Kidney (tissue), 14 donors: ENCODE measurements around the gene ITPKB. TPM values are rescaled to one million over a fixed set of nuclear protein-coding genes. Genes with fewer than 3 reads are reported as not detected.

ENCODE experiments used
- DNase-seq, 5 donors: peaks; one replicate each; pipeline ENCODE4 v3.0.0-alpha.2; 2013 to 2020
- FAIRE-seq: peaks from 2 replicates; lab custom pipeline; 2012; peaks lifted over from hg19 to GRCh38; lab: Jason Lieb, UNC
- H3K27ac ChIP-seq, 2 donors: one replicate each; pipeline ENCODE4 v1.7.0; 2013; ENCODE audit warnings: low read depth in 2 of 2, low read length in 2 of 2, inconsistent platforms in 1 of 2
- H3K27me3 ChIP-seq: one replicate; pipeline ENCODE4 v1.7.1; 2013; ENCODE audit warnings: low read length, inconsistent platforms; ENCODE audit not compliant: control insufficient read depth, insufficient read depth
- H3K36me3 ChIP-seq, 3 donors: one replicate each; pipeline versions ENCODE4 v1.7.0 to v1.7.1; 2013; ENCODE audit warnings: low read length in 3 of 3, control low read depth in 1 of 3, inconsistent platforms in 1 of 3; ENCODE audit not compliant: insufficient read depth in 3 of 3, control insufficient read depth in 2 of 3
- H3K4me1 ChIP-seq, 3 donors: one replicate each; pipeline versions ENCODE4 v1.7.0 to v1.7.1; 2013; ENCODE audit warnings: low read length in 3 of 3, inconsistent platforms in 1 of 3, low read depth in 1 of 3; ENCODE audit not compliant: control insufficient read depth in 2 of 3, insufficient read depth in 2 of 3
- H3K4me3 ChIP-seq, 3 donors: one replicate each; pipeline versions ENCODE4 v1.7.0 to v1.8.1; 2013; ENCODE audit warnings: low read length in 3 of 3, control low read depth in 1 of 3, inconsistent platforms in 1 of 3
- H3K9ac ChIP-seq, 3 donors: one replicate each; pipeline versions ENCODE4 v1.7.0 to v1.7.1; 2013; ENCODE audit warnings: low read length in 3 of 3, control low read depth in 1 of 3, inconsistent platforms in 1 of 3
- H3K9me3 ChIP-seq, 3 donors: one replicate each; pipeline versions ENCODE4 v1.7.0 to v1.7.1; 2013; ENCODE audit warnings: low read length in 3 of 3, control low read depth in 1 of 3, inconsistent platforms in 1 of 3; ENCODE audit not compliant: control insufficient read depth in 2 of 3, insufficient read depth in 1 of 3
- CTCF ChIP-seq: IDR thresholded peaks from 3 replicates; pipeline ENCODE4 v1.5.1; 2012; ENCODE audit warnings: mild to moderate bottlenecking, moderate library complexity, borderline replicate concordance; ENCODE audit not compliant: insufficient read depth; ENCODE audit errors: extremely low read depth
- intact Hi-C: fragments of 100-400 bp; cut with DNase I; formaldehyde crosslinking; loops from one replicate; pipeline ENCODE4 v1.11.1; 2022
- polyA plus RNA-seq: library from polyadenylated mRNA; stranded (reverse); fragments of 350-450 nt; fragmentation: Illumina TruSeq; extraction: RNeasy Lipid Tissue Mini Kit (QIAGEN cat#74804); gene quantifications from one replicate; pipeline ENCODE4 v1.2.3, GENCODE V29; 2014; ENCODE audit warnings: low read depth, low replicate concordance; ENCODE audit not compliant: insufficient read depth
- total RNA-seq: library from RNA; stranded (reverse); fragmentation: NEBNext Ultra II Directional; extraction: Animal tissue kit (Norgen Biotek cat#: 25700); gene quantifications from one replicate; pipeline ENCODE4 v1.2.1, GENCODE V29; 2021
- donor health status: control.
- donor health status: control.
- donor health status: control.
- donor health status: control.
- donor health status: control.
- donor health status: DM: yes; HTN: yes; CAD: no.
- donor health status: Normal renal cell carcinoma (clear cell type).

Gene ITPKB
- total and polyA plus RNA-seq, 2 donors from 2014 or later: 20.2 to 39.3 TPM

- DNase-seq (no peak), FAIRE-seq (no peak)
- Histone ChIP-seq H3K27me3 (no peaks in the 10 kb centered on the region), H3K4me3 (no peak overlapping the region), H3K27ac (no peak overlapping the region), H3K4me1 (no peaks in the 10 kb centered on the region), H3K9me3 (no peaks in the 10 kb centered on the region), H3K36me3 (no peaks in the 10 kb centered on the region), H3K9ac (no peak overlapping the region)
- TF ChIP-seq CTCF: no peak
- intact Hi-C loops: no loop called here
These were observed 43.9 kb upstream of the ITPKB start for GRCh38 chr1:226782845-226783601.

- FAIRE-seq: no peak
- intact Hi-C loops: no loop called here
- Histone ChIP-seq H3K9ac (no peak overlapping the region), H3K4me1 (no peaks in the 10 kb centered on the region), H3K27ac (no peak overlapping the region), H3K9me3 (no peaks in the 10 kb centered on the region), H3K27me3 (no peaks in the 10 kb centered on the region), H3K4me3 (no peak overlapping the region), H3K36me3 (no peaks in the 10 kb centered on the region)
- no peak for TF ChIP-seq CTCF
- DNase-seq: no peak
These were observed 43.0 kb upstream of the ITPKB start for GRCh38 chr1:226781937-226782609.

GRCh38 chr1:226779561-226779960, 40.5 kb upstream of the ITPKB start:
- FAIRE-seq (no peak), DNase-seq (peak in 2 of 5 donors; percentile 6 to 32)
- Histone ChIP-seq H3K4me3 (no peak overlapping the region), H3K9me3 (no peaks in the 10 kb centered on the region), H3K27ac (no peak overlapping the region), H3K4me1 (no peaks in the 10 kb centered on the region), H3K36me3 (no peaks in the 10 kb centered on the region), H3K9ac (no peak overlapping the region), H3K27me3 (no peaks in the 10 kb centered on the region)
- intact Hi-C loops: no loop called here
- TF ChIP-seq CTCF: no peak
